CD4-positive, alpha-beta T cell treated with Interleukin-6 at 100 ng/mL for 8 hours (primary cell): ENCODE measurements around the gene ADGRV1.
A peak's percentile ranks its signal among the peaks of the same experiment; 100 is the strongest.
"Not testable (repeated sequence)": the region's sequence is repeated elsewhere in the genome, so short reads cannot be mapped to it uniquely, and the experiment has no call there.

ENCODE experiments used
- DNase-seq: peaks from one replicate; pipeline ENCODE4 v3.0.0-alpha.2; 2020; ENCODE audit warnings: mixed read lengths, low spot score

ADGRV1 gene

GRCh38 chr5:90746119-90746518 is 187.5 kb downstream of the ADGRV1 start:
- DNase-seq, result no peak

GRCh38 chr5:90747175-90747574 is 188.6 kb downstream of the ADGRV1 start:
- DNase-seq, result no peak

GRCh38 chr5:90747693-90748092 is 189.1 kb downstream of the ADGRV1 start:
- no peak for DNase-seq

- no peak for DNase-seq
These were observed 200.5 kb downstream of the ADGRV1 start for GRCh38 chr5:90759119-90759518.

DNA sequence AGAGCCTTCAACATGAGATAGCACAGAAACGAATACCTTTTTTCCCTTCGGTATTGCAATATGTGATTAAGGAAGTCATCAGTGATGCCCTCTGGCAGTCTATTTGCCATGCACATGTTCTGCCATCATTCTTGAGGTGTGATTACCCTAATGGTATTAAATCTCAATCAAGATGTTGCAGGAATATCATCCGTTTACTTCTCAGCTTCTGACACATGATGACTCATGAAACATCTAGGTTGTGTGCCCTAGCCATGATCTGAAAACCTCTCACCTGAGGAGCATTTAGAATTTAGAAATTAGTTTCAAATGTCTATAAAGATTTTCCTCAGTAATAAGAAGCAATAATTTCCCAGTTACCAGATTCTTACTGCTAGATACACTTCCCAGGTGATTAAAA is 209.1 kb downstream of the ADGRV1 start:
- DNase-seq, result no peak

- not testable (repeated sequence) for DNase-seq
These were observed 211.5 kb downstream of the ADGRV1 start for GRCh38 chr5:90770006-90770541.

GRCh38 chr5:90777959-90778358 is 219.4 kb downstream of the ADGRV1 start:
- DNase-seq, result no peak

DNA sequence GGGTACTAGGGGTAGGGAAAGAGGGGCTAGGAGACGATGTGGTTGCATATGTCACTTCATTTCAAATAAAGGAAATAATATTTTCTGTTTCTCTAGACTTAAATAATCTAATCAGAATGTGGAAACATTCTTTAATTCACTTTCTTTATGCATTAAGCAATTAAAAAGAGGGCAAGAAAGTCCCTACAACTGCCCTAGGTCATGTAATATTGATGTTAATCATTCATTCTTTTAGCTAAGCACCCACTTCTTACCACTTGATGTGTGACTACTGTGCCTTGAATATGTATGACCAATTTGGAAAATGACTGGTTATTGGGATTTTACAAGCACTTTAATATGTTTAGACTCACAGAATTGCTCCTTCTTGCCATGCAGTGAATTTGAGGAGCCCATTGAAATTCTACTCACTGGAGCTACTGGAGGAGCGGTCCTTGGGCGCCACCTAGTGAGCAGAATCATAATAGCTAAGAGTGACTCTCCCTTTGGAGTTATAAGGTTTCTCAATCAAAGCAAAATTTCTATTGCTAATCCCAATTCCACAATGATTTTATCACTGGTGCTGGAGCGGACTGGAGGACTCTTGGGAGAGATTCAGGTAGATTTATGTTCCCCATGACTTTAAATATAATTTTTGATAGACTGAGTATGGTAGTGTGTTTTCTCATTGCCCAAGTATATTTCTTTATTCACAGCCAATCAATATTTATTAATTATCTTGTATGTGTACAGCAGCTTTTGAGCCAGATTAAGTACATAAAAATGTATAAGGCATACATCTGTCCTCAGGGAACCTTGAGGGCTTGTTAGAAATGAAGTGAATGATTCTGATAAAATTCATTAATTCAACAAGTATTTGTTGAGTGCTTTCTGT is 225.1 kb downstream of the ADGRV1 start:
- peak; percentile 57 for DNase-seq

DNA sequence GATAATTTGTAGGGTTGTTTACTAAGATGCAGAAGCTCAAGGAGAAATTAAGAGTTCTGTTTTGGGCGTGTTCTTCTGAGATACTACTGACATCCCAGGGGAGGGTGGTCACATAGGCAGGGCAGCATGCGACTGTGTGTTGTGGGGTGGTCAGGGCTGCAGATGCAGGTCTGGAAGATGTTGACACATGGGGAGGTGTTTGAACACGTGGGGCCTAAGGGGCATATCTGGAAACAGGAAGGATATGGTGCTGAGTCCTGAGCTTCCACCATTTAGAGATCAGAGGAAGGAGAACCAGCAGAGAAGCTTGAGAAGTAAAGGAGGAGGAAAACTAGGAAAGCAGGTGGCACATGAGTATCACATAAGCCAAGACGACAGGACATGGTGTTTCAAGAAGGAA is 228.2 kb downstream of the ADGRV1 start:
- DNase-seq, result no peak

DNA sequence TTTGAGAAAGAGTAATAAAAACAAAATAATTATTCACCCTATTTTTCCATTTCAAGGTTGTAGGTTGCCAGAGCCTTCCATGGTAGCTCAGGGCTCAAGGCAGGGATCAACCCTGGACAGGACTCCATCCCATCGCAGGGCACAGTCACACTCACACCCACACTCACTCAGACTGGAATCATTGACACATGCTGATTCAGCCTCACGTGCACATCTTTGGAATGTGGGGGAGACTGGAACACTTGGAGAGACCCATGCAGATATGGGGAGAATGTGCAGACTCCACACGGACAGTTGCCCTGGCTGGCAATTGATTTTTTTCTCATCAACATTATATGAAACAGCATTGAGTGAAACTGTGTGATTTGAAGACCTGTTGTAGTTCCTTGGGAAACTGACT is 234.1 kb downstream of the ADGRV1 start:
- DNase-seq, result no peak

DNA sequence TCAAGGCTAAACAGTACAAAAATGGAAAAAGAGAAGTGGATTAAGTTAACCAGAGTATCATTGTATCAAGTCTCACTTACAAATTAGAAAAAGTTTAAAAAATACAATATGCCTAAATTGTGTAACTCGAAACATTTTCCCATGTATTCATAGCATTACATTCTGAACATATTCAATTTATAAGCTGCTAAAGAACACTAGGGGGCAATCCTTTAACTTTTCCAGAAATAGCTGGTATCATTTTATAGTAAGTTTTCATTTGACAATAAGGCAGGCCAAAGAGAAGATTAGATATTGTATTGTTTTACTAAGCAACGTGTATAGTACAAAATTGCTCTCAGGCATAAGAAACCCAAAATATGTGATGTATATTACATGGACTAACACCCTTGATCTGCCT is 234.6 kb downstream of the ADGRV1 start:
- no peak for DNase-seq

GRCh38 chr5:90796919-90797318 is 238.3 kb downstream of the ADGRV1 start:
- not testable (repeated sequence) for DNase-seq

- not testable (repeated sequence) for DNase-seq
These were observed 241.5 kb downstream of the ADGRV1 start for GRCh38 chr5:90800082-90800481.

- DNase-seq, result not testable (repeated sequence)
These were observed 241.9 kb downstream of the ADGRV1 start for GRCh38 chr5:90800515-90800914.

DNA sequence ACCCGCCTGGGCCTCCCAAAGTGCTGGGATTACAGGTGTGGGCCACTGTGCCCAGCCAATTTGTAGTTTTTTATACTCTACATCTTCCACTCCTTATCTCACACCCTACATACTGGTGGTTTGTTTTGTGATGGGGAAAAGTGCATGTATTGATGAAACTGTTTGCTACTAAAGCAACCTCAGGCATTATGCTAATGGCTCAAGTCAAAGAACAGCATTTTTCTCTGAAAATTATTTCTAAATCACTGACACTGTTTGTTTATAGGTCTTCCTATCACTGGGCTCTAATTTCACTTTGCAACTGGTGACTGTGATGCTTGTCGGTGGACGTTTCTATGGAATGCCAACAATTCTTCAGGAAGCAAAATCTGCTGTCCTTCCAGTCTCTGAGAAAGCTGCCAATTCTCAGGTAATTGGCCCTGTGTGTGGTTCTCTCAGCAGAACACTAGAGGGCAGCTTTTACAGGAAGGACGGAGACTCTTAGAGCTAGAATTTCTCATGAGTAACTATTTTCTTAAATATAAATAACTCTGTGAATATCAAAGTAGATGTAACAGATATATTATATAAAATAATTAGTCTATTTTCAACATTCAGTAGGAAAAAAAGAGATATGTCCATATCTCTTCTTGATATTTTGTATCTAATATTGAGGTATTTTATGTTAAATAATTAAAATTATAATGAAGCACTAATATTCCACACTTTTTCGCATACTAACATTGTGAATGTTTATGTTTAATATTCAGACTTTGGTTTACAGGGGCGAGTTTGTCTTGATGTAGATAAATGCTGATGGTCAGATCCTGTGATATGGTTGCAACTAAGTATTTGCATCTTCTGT is 244.1 kb downstream of the ADGRV1 start:
- DNase-seq, result peak; percentile 1

- no peak for DNase-seq
These were observed 244.8 kb downstream of the ADGRV1 start for GRCh38 chr5:90803381-90803780.

DNA sequence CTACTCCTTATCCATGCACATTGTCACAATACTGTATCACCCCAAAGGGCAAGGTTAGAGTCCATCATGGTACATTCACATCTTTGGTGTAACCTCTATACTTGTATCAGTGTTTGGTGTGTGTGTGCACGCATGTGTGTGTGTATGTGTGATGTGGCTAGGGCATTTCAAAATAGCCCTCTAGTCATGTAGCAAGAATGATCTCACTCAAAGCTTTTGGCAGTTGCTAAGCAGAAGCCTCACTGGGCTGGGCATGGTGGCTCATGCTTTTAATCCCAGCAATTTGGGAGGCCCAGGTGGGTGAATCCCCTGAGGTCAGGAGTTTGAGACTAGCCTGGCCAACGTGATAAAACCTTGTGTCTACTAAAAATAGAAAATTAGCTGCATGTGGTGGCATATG is 245.3 kb downstream of the ADGRV1 start:
- DNase-seq, result no peak

- no peak for DNase-seq
These were observed 248.9 kb downstream of the ADGRV1 start for GRCh38 chr5:90807496-90807895.

GRCh38 chr5:90809311-90810056 is 250.9 kb downstream of the ADGRV1 start:
- no peak for DNase-seq

- no peak for DNase-seq
These were observed 251.6 kb downstream of the ADGRV1 start for GRCh38 chr5:90810211-90810610.

DNA sequence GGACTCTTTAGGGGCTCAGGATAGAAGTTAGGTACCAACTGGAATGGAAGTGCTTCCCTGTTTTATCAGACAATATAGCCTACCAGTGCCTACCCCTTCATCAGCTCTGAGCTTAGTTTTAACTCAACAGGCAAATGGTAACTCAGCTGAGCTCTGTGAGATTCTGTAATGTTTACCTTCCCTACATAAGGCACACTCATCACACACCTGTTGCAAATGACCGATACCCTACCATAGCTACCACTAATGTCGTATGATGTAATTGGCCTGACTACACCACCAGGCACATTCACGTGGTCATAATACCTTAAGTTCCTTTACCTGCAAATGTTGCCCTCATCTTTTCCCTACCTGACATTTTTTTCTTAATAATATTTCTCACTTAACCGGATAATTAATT is 254.8 kb downstream of the ADGRV1 start:
- no peak for DNase-seq

DNA sequence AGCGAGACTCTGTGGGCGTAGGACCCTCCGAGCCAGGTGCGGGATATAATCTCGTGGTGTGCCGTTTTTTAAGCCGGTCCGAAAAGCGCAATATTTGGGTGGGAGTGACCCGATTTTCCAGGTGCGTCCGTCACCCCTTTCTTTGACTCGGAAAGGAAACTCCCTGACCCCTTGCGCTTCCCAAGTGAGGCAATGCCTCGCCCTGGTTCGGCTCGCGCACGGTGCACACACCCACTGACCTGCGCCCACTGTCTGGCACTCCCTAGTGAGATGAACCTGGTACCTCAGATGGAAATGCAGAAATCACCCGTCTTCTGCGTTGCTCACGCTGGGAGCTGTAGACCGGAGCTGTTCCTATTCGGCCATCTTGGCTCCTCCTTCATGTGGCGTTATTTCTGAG is 263.5 kb downstream of the ADGRV1 start:
- DNase-seq, result not testable (repeated sequence)
